WTC11 (cell line): ENCODE measurements around the gene UGT8.

Experiments
- CREB1 ChIP-seq: sonication (generic); formaldehyde crosslinking; IDR thresholded peaks from 2 replicates; pipeline ENCODE4 v1.8.0; 2023; ENCODE audit warnings: mild to moderate bottlenecking, missing genetic modification reagents
- CREM ChIP-seq: sonication (generic); formaldehyde crosslinking; IDR thresholded peaks from 2 replicates; pipeline ENCODE4 v1.8.1; 2022; ENCODE audit warnings: mild to moderate bottlenecking, missing genetic modification reagents, moderate library complexity
- CTCF ChIP-seq: fragments of 200-600 bp; IDR thresholded peaks from 2 replicates; pipeline ENCODE4 v1.8.0; 2022; ENCODE audit warnings: antibody characterized with exemption
- ERG ChIP-seq: fragments of 250-450 bp; sonication (Bioruptor Pico); IDR thresholded peaks from 2 replicates; pipeline ENCODE4 v1.8.0; 2021; ENCODE audit warnings: mild to moderate bottlenecking
- GABPB1 ChIP-seq: sonication (generic); formaldehyde crosslinking; IDR thresholded peaks from 2 replicates; pipeline ENCODE4 v1.8.1; 2023; ENCODE audit warnings: mild to moderate bottlenecking, missing genetic modification reagents
- ZNF317 ChIP-seq: sonication (generic); formaldehyde crosslinking; IDR thresholded peaks from 2 replicates; pipeline ENCODE4 v1.8.1; 2023; ENCODE audit warnings: low read depth, mild to moderate bottlenecking, moderate library complexity, missing genetic modification reagents, borderline replicate concordance

GRCh38 chr4:114603497-114603896 lies 4.9 kb downstream of the UGT8 start:
- TF ChIP-seq GABPB1 (CRISPR knock-in tag) (no peak), CREM (CRISPR knock-in tag) (no peak), CTCF (no peak), CREB1 (no peak), ERG (no peak), ZNF317 (CRISPR knock-in tag) (no peak)
